ENCODE data around the gene CCDC85C.

CCDC85C gene

GRCh38 chr14:99507860-99508640, 96.0 kb downstream of the CCDC85C start:
- DNase-seq, result no peak

GRCh38 chr14:99506276-99506675, 97.7 kb downstream of the CCDC85C start:
- DNase-seq, result no peak

GRCh38 chr14:99505089-99505488, 98.9 kb downstream of the CCDC85C start:
- no peak for DNase-seq

GRCh38 chr14:99503848-99504453, 100.1 kb downstream of the CCDC85C start:
- no peak for DNase-seq

- no peak for DNase-seq
Measured at GRCh38 chr14:99502989-99503421, 101.0 kb downstream of the CCDC85C start.

GRCh38 chr14:99497894-99498293, 106.1 kb downstream of the CCDC85C start:
- no peak for DNase-seq

GRCh38 chr14:99497341-99497740, 106.7 kb downstream of the CCDC85C start:
- no peak for DNase-seq

- DNase-seq, result no peak
Measured at GRCh38 chr14:99484106-99484505, 119.9 kb downstream of the CCDC85C start.

GRCh38 chr14:99481745-99482099, 122.3 kb downstream of the CCDC85C start:
- DNase-seq, result peak; percentile 33

- peak; percentile 100 for DNase-seq
Measured at GRCh38 chr14:99480917-99481744, 122.9 kb downstream of the CCDC85C start, which contains the start of gene CCNK. CCNK (plus strand) TSS chr14:99481409; CDS start chr14:99492678, 11,269 bp downstream.

- peak; percentile 44 for DNase-seq
Measured at GRCh38 chr14:99479906-99480869, 123.8 kb downstream of the CCDC85C start, which contains the start of gene SETD3. SETD3 (minus strand) TSS chr14:99480859; CDS start chr14:99465805, 15,054 bp downstream.

GRCh38 chr14:99479160-99479905, 124.7 kb downstream of the CCDC85C start:
- DNase-seq, result no peak

GRCh38 chr14:99478128-99478527, 125.9 kb downstream of the CCDC85C start:
- no peak for DNase-seq

GRCh38 chr14:99476864-99477263, 127.1 kb downstream of the CCDC85C start:
- no peak for DNase-seq

- no peak for DNase-seq
Measured at GRCh38 chr14:99475660-99476059, 128.3 kb downstream of the CCDC85C start.

- no peak for DNase-seq
Measured at GRCh38 chr14:99475179-99475578, 128.8 kb downstream of the CCDC85C start.

- no peak for DNase-seq
Measured at GRCh38 chr14:99473458-99473857, 130.5 kb downstream of the CCDC85C start.

GRCh38 chr14:99472937-99473336, 131.1 kb downstream of the CCDC85C start:
- no peak for DNase-seq

GRCh38 chr14:99471731-99472130, 132.3 kb downstream of the CCDC85C start:
- DNase-seq, result no peak

- DNase-seq, result no peak
Measured at GRCh38 chr14:99468836-99469592, 135.0 kb downstream of the CCDC85C start.

GRCh38 chr14:99468081-99468480, 135.9 kb downstream of the CCDC85C start:
- DNase-seq, result no peak
